C4-2B (cell line): ENCODE data around the gene BCR.
A peak's percentile ranks its signal among the peaks of the same experiment; 100 is the strongest.

Experiments
- H3K27ac ChIP-seq: fragments of 450-650 bp; 2 replicates; pipeline ENCODE4 v1.5.1; 2017
- CTCF ChIP-seq: fragments of 450-650 bp; conservative IDR thresholded peaks from 2 replicates; pipeline ENCODE4 v1.5.1; 2017; ENCODE audit warnings: mild to moderate bottlenecking
- ZFX ChIP-seq: fragments of 450-650 bp; IDR thresholded peaks from 2 replicates; pipeline ENCODE4 v1.6.1; 2017

BCR gene

GRCh38 chr22:23145878-23146470, 34.3 kb upstream of the BCR start:
- H3K27ac ChIP-seq = peak overlapping the region; percentile 80
- TF ChIP-seq ZFX = no peak
- TF ChIP-seq CTCF = no peak

GRCh38 chr22:23146478-23147205, 33.7 kb upstream of the BCR start:
- no peak for TF ChIP-seq CTCF
- TF ChIP-seq ZFX = no peak
- peak overlapping the region; percentile 80 for H3K27ac ChIP-seq

- TF ChIP-seq ZFX (no peak), CTCF (no peak)
- H3K27ac ChIP-seq = peak overlapping the region; percentile 80
Measured at GRCh38 chr22:23147617-23148387, 32.5 kb upstream of the BCR start.

- TF ChIP-seq CTCF = no peak
- no peak for TF ChIP-seq ZFX
Measured at GRCh38 chr22:23149743-23150238, 30.5 kb upstream of the BCR start.

GRCh38 chr22:23150762-23151161, 29.5 kb upstream of the BCR start:
- H3K27ac ChIP-seq = no peak overlapping the region; the same call in 1 of the 2 replicates
- TF ChIP-seq CTCF (no peak), ZFX (no peak)

More at GRCh38 chr22:23149743-23150238, 30.5 kb upstream of the BCR start:
- H3K27ac ChIP-seq = peak overlapping the region; percentile 80

- no peak overlapping the region for H3K27ac ChIP-seq
- TF ChIP-seq CTCF (no peak), ZFX (no peak)
Measured at GRCh38 chr22:23151827-23152226, 28.5 kb upstream of the BCR start.
